NCI-H774 (cell line): Measurements from ENCODE around the gene TFAP2B.

Source experiments
- DNase-seq: peaks from one replicate; lab custom pipeline; 2025; lab: John Stamatoyannopoulos, UW

Gene TFAP2B

DNA sequence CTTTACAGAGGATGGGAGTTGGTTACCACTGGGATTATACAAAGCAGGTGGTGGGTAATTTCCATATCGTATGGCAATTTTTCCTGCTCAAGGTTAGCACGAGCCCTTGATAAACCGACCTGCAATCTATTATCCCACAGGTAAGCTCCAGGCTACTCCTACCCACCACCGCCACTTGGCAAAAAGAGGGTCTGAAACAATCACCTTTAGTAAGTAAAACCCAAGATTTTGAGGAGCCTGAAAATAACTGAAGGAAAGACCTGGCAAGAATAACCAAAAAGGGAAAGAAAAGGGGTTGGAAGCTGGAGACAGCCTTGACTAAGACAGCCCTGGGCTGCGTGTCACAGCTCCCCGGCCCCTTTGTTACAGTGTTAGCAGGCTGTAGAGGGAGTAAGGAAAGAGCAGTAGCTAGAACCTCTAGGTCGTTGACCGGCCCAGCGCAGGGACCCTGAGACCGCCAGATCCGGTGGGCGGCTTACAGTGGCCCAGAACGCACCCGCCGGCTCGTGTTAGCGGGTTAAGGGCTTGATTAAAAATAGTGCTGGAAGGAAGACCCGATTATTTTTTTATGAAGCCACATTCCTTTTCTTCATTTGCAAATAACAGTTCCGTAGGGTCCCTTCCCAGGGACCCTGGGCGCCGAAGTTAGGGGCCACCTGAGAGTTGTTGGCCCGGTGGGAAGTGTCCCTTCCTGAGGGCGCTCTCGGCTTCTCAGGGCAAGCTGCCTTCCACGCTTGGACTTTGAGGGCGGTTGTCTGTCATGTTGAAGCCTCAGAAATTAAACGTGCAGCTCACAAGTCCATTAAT is 30.5 kb downstream of the TFAP2B start:
- DNase-seq = no peak

GRCh38 chr6:50849796-50850180 is 31.1 kb downstream of the TFAP2B start:
- no peak for DNase-seq

DNA sequence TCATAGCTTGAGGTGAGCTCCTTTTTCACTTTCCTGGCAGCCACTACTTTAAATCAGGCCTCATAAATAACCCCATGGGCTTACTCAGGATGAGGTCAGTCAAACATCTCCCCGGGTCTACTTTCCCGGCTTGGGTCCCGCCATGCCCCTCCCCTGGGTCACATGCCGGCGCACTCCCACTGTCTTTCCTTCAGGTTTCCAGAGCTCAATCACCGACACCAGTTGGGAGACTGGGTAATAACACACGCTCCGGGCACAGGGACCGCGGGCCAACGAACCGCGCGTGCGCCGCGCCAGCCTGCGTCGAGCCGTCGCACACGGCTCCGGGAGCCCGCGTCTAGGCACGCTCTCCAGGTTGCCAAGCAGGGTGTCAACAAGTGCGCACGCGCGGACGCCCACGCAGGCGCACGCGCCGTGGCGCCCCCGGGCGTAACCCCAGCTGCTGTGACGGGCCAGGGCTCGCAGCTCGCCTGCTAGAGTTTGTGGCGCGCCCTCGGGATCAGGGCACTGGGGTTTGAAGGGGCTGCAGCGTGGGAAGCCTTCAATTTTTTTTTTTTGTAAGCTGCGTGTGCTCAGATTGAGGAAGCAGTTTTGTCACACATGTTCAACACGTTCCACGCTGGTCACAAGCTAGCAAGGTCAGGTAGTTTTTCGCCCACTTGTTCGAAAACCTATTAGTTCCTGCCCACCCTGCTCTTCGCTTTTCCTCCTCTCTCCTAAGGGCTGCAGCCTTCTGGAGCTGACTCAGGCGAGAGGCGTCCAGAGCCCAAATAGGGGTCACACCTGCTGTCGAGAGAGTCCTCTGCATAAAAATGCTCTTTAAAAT is 31.8 kb downstream of the TFAP2B start:
- DNase-seq = no peak

GRCh38 chr6:50851049-50851845 is 32.6 kb downstream of the TFAP2B start:
- DNase-seq = no peak

GRCh38 chr6:50853939-50854338 is 35.3 kb downstream of the TFAP2B start:
- DNase-seq = no peak

DNA sequence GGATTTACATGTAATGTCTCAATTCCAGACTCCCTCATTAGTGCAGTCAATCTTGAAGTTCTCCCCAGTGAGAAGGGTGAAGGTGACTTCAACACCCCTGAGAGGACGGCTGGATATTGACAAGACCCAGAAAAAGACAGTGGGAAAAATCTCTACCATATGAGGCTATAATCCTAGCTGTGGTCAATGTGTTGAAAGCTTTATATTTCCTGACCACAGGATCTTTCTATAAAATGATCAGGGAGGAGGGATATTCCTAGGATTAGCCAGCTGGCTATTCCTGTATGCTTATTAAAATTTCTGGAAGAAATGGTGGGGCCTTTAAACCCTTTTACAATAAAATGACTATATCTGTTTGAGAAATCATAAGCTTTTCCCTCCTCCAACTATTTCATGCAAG is 43.0 kb downstream of the TFAP2B start:
- no peak for DNase-seq

- DNase-seq = no peak
Measured at GRCh38 chr6:50862176-50862575, 43.5 kb downstream of the TFAP2B start.

GRCh38 chr6:50864601-50865000 is 45.9 kb downstream of the TFAP2B start:
- no peak for DNase-seq

DNA sequence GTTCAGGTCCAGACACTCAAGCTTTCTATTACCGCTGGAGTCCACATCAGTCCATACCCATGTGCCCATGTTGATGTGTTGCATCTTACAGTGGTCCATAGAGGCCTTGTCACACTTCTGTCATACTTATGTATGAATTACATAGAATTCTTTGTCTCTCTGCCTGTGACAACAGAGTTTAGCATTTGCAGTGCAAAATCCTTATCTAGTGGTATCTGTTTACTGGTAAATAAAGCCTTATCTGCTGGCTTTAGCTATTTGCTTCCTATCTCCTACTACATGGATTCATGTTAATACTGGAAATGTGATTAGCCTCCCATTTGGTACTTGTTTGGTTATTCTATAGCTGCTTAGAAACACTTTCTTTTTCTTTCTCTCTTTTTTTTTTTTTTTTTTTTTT is 49.8 kb downstream of the TFAP2B start:
- DNase-seq = no peak

GRCh38 chr6:50873167-50873566 is 54.5 kb downstream of the TFAP2B start:
- DNase-seq = no peak

DNA sequence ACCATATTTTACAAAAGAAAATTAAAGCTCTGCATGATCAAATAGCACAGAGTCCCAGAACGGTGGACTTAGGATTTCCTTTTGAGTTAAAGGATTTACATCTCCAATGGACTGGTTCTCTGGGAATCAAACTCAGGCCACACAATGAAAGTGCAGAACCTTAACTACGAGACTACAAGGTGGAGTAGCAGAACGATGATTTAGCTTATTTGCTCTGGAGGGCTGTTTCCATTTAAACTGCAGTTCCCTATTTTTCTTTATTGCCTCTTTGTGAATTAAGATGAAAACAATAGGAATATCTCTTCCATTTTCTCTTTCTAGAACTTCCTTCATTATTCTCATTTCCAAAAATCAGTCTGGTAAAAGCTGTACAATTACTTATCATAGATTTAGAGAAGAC is 65.7 kb downstream of the TFAP2B start:
- DNase-seq = no peak

DNA sequence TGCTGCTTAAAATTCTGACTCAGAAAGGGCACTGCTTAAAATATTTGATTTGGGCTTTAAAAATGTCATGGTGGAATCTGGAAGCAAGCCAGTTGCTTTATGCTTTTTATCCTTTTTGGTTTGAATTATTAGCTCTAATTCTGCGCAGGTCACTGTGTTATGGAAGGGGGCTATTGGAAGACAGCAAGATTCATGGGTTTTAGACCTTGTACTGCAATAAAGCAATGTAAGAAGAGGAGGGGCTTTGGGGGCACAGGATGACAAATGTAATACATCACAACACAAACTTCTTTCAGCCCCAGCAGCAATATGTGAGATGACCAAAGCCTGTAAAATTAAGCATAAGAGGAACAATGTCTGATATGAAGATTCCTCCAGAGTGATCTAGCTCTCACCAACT is 68.4 kb downstream of the TFAP2B start:
- no peak for DNase-seq

GRCh38 chr6:50889497-50889896 is 70.8 kb downstream of the TFAP2B start:
- no peak for DNase-seq

DNA sequence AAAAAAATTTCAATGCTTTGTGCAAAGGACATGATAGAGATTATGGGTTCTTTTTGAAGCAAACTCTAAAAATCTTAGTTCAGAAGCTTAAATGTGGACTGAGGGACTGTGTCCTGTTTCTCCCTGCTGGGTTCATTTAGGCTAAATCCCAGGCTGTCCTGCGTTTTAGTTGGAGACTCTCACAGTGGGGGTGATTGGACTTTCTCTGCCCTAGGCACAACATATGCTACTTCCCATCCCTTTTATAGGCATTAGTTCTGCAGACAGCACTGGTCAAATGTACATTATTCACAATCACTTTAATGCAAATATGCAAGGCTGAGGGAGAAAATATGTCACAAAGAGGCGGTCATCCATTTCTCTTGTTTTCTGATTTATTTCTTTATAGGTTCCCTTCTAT is 71.3 kb downstream of the TFAP2B start:
- no peak for DNase-seq

DNA sequence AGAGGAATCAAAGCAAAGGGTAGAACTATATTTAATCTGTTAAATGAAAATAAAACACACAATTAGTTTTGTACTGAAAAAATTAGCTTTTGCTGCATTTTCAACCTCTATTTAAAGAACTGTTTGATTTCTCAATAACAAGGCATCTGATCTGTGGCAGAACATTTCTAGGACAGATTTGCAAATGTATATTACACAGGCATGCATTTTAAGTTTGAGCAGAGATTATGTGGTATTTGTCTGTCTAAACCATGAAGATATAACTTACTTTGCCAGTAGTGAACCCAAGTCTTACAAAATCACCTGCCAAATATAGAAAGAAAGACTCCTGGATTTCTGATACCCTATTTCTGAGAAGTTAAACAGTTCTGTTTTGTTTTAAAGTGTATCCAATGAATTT is 71.9 kb downstream of the TFAP2B start:
- DNase-seq = no peak

DNA sequence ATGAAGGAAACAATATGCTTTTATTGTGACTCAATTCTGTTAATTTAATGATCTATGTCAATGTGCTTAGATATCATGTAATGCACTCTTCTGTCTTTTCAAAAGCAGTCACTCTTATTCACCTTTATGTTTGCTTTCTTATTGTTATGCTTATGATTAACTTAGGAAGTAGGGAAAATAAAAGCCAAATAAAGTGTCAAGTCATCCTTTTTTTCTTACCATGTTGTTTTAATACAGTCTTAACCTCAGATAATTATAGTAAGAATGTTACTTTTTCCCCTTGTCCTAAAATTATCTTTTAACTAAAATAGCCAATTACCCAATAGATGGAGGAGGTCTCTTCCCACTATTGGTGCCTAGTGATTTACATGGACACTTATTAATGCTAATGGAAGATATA is 72.6 kb downstream of the TFAP2B start:
- no peak for DNase-seq
